GM12891 (cell line): ENCODE measurements around the gene LPIN2.

ENCODE experiments used
- PAX5 ChIP-seq: IDR thresholded peaks from 2 replicates; pipeline ENCODE4 v1.6.1; 2011; ENCODE audit warnings: low read length, moderate library complexity, mild to moderate bottlenecking; ENCODE audit not compliant: insufficient read depth, severe bottlenecking
- POLR2A ChIP-seq: IDR thresholded peaks from 2 replicates; pipeline ENCODE4 v1.6.1; 2011; ENCODE audit warnings: low read depth, low read length, control low read depth
- POLR2AphosphoS5 ChIP-seq: IDR thresholded peaks from 2 replicates; pipeline ENCODE4 v1.6.1; 2011; ENCODE audit warnings: low read depth, low read length, control low read depth
- POU2F2 ChIP-seq: IDR thresholded peaks from 2 replicates; pipeline ENCODE4 v1.6.1; 2011; ENCODE audit warnings: low read depth, mild to moderate bottlenecking, control low read depth, low read length, moderate library complexity
- SPI1 ChIP-seq: IDR thresholded peaks from 2 replicates; pipeline ENCODE4 v1.6.1; 2011; ENCODE audit warnings: low read depth, low read length, control low read depth
- TAF1 ChIP-seq: IDR thresholded peaks from 2 replicates; pipeline ENCODE4 v1.6.1; 2011; ENCODE audit warnings: low read depth, low read length, control low read depth

- TF ChIP-seq TAF1: no peak
- TF ChIP-seq POLR2A: no peak
- no peak for TF ChIP-seq POLR2AphosphoS5
- TF ChIP-seq SPI1: no peak
- no peak for TF ChIP-seq PAX5
- TF ChIP-seq POU2F2: no peak
Measured at GRCh38 chr18:3052411-3052758, 39.4 kb upstream of the LPIN2 start.
